ENCODE data around the gene THYN1. TPM values are rescaled to one million over a fixed set of nuclear protein-coding genes. Genes with fewer than 3 reads are reported as not detected.

The THYN1 gene
- polyA plus RNA-seq, 3 donors: 81.3 to 91.4 (median 82.2) TPM

- DNase-seq (ENCODE audit: low read depth in 3 of 3, low spot score in 2 of 3): no peak
Measured at GRCh38 chr11:134252346-134253187, 585 bp downstream of the THYN1 start.

DNA sequence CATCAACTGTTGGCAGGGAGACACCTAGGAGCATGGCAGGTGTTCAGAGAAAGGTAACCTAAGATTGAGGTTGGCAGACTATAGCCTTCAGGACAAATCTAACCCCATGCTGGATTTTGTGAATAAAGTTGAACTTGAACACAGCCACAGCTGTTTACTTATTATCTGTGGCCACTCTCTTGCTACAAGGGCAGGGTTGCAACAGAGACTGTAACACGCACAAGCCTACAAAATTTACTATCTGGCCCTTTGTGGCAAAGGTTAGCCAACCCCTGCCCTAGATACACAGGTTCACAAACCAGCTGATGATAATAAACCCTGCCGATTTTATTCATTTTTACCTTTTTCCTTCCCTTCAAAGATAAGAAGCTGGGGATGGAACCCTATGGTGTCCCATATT lies 2.5 kb downstream of the THYN1 start:
- DNase-seq (ENCODE audit: low read depth in 3 of 3, low spot score in 2 of 3): no peak

DNA sequence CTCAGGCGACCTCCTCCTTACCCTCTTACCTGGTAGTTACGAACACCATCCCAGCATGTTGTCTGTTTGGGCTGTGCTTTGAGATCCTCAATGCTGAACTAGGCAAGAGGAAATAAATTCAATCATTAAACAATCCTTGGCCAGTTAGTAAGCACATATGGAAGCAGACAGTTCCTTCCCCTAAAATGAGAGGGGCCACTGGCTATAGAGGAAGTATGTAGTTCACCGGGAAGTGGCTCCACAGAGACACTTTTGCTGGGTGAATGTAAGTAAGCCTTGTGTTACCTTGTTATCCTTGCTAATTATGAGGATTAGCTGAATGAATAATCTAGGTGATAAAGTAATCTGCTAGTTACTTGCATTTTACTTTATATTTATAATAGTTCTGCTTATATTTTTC lies 2.9 kb downstream of the THYN1 start:
- DNase-seq (ENCODE audit: low read depth in 3 of 3, low spot score in 2 of 3): no peak

DNA sequence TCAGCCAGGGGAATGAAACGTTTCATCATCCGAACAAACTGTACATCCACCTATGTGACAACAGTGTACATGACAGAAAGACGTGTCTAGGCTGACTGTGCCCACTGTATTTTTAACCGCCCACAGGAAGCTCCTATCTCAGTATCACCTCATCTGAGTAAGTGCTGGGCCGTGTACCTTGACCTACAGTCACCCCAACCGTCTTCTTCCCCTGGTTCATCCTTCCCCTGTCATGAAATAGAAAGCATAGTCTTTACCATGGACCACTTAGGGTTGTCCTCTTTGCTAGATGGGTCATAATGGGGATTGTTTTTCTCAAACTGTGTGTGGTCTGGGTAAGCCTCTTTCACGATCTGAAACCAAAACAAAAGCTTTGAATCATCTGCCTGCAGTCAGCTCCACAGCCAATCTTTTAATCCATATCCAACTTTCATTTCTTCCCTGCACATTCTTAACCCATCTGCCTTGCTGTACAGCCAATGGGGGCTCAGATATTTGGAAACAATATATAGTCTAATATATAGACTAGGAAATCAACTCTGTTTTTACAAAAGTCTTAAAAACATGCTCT lies 4.2 kb downstream of the THYN1 start:
- DNase-seq (ENCODE audit: low read depth in 3 of 3, low spot score in 2 of 3): no peak

DNA sequence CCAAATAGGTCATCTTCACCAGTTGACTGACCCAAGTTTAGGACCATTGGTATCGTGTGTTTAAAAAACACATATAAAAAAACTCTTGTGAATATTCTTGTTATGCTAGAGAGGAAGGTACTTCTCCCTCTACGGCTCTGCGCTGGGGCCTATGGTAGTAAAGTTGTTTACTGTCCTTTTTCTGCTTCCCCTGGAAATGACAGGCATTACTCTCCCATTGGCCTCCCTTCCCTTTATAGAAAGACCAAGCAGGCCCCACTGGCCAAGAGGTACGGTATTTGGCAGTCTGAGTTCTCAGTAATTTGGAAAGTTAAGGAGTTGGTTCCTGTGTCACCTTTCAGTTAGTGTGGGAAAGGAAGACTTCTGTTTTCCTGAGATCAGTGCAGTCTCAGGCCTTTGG lies 6.5 kb downstream of the THYN1 start:
- no peak for DNase-seq (ENCODE audit: low read depth in 3 of 3, low spot score in 2 of 3)

DNA sequence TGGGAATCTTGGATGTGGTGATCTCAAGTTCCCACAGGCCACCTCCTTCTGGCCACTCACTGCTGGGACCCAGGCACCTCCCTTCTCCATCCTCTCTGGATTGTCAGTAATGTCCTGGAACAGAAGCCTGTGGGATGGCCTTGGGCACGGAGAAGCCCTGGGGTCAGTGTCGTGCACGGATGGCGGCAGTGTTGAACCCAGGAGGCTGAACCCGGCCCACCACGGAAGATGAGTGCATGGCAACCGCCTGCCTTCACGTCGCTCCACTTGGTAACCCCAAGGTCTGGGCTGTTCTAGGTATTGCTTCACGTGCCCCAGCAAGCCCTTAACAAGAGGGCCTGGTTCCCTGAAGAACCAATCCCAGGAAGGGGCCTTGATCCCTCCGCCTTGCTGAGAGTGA lies 7.1 kb downstream of the THYN1 start:
- DNase-seq (ENCODE audit: low read depth in 3 of 3, low spot score in 2 of 3): no peak

- no peak for DNase-seq (ENCODE audit: low read depth in 3 of 3, low spot score in 2 of 3)
Measured at GRCh38 chr11:134245434-134245833, 7.7 kb downstream of the THYN1 start.

DNA sequence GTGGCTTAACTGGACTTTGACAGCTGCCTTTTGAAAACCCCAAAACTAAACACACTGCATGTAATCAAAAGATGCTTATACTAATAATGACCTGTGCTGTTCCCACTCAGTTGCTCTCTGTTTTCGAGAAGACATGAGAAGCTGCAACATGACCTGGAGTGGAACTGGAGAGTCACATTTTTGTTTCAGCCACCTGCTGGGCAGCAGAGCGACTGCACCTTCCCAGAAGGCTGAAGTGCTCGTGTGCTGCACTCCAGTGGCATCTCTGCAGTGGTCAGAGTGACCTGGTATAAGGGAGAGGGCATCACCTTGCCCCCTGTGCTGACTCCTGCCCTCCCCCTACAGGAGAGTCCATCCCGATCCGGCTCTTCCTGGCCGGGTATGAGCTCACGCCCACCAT lies 8.6 kb downstream of the THYN1 start:
- DNase-seq (ENCODE audit: low read depth in 3 of 3, low spot score in 2 of 3): no peak

- DNase-seq (ENCODE audit: low read depth in 3 of 3, low spot score in 2 of 3): no peak
Measured at GRCh38 chr11:134243913-134244312, 9.2 kb downstream of the THYN1 start.

DNA sequence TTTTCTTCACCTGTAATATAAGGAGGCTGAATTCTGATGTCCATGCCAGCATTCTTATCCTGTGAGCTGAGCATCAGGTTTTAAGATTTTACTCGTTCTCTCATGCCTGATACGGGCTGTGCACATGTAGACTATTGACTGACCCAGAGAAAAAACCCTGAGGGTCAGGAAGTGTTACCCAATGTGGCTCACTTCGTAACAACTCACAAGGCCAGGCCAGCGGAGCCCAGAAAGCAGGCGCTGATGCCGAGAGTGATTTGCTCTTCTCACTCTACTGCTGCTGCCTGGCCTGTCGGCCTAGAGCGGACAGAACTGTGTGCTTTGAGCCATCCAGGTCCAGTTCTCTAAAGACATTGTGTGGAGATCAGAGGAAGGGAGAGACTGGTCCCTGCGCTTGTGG lies 10.8 kb downstream of the THYN1 start:
- no peak for DNase-seq (ENCODE audit: low read depth in 3 of 3, low spot score in 2 of 3)

DNA sequence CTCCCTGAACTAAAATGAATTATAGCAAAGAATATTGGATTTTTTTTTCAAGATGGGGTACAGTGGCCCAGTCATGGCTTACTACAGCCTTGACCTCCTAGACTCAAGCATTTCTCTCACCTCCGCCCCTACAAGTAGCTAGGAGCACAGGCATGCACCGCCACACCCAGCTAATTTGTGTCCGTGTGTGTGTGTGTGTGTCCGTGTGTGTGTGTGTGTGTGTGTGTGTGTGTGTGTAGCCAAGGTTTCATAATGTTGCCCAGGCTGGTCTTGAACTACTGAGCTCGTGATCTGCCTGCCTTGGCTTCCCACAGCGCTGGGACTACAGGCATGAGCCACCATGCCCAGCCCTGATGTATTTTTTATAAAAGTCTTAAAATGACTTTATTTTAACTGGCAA lies 12.6 kb downstream of the THYN1 start:
- no peak for DNase-seq (ENCODE audit: low read depth in 3 of 3, low spot score in 2 of 3)

DNA sequence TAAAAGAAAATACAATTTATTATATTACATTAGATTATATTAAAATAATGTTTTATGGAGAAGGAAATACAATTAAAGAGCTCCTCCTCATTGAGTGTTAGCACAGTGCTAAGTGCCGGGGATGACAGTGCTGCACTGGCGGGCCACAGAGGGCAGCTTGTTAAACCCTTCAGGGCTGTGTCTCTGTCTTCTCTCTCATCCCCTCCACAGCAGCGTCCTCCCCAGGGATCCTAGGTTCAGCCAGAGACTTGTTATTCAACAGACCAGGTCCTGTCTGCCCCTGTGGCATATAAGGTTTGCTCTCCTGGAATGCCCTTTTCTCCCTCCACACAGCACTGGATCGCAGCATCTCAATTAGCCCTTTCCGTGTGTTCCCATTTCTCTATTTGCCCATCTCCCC lies 14.2 kb downstream of the THYN1 start:
- no peak for DNase-seq (ENCODE audit: low read depth in 3 of 3, low spot score in 2 of 3)

DNA sequence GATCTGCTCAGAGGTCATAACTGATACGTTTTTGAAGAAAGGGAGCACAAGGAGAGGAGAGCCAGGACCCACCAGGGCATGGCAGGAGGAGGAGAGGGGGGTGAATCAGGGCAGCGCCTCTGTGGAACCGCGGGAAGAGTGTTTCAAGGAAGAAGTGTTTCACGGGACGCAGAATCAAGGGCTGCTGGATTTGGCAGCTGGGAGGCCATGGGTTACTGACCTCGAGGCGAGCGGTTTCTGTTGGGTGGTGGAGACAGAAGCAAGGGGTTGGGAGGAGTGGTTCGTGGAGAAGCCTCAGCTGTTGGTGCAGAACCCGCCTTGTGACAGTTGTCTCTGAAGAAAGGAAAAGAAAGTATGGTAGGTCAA lies 15.6 kb downstream of the THYN1 start:
- DNase-seq (ENCODE audit: low read depth in 3 of 3, low spot score in 2 of 3): no peak

GRCh38 chr11:134236834-134237556 lies 16.2 kb downstream of the THYN1 start:
- DNase-seq (ENCODE audit: low read depth in 3 of 3, low spot score in 2 of 3): no peak

GRCh38 chr11:134235399-134235798 lies 17.8 kb downstream of the THYN1 start:
- DNase-seq (ENCODE audit: low read depth in 3 of 3, low spot score in 2 of 3): no peak

DNA sequence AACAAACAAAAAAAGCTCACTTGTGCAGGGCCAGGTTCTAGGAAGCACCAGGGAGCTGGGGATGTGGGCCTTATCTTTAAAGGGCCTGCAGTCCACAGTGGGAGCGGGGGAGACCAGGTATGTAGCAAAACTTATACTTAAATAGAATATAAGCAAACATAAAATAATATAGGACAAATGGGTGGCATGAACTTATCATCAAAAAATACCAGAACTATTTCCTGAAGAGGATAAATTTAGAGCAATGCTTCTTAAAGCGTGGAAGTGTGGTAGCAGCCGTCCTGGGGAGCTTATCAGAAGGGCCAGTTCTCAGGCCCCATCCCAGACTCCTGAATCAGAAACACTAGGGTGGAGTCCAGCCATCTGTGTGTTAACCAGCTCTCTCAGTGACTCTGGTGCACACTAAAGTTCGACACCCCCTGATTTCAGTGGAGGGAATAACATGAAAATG lies 19.4 kb downstream of the THYN1 start:
- no peak for DNase-seq (ENCODE audit: low read depth in 3 of 3, low spot score in 2 of 3)

GRCh38 chr11:134231958-134232659 lies 21.0 kb downstream of the THYN1 start:
- DNase-seq (ENCODE audit: low read depth in 3 of 3, low spot score in 2 of 3): no peak

GRCh38 chr11:134230339-134230738 lies 22.8 kb downstream of the THYN1 start:
- no peak for DNase-seq (ENCODE audit: low read depth in 3 of 3, low spot score in 2 of 3)

GRCh38 chr11:134229126-134229790 lies 23.9 kb downstream of the THYN1 start:
- no peak for DNase-seq (ENCODE audit: low read depth in 3 of 3, low spot score in 2 of 3)

DNA sequence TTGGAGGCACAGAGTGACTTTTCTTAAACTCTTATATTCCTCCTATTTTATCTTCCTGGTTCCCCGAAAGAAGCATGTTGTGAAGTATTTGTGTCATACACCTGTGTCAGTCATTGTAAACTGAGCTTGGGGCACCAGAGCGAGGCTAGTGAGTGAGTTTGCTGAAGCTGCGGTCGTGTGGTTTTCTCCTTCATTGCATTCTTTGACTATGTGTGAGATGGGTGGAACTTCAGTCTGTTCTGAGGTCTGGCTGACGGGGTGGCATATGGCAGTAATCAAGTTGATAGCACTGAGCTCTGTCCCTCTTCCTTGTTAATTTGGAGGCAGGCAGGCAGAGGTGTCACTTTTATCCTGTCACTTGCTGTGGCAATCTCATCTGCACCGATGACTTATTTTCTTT lies 24.5 kb downstream of the THYN1 start:
- no peak for DNase-seq (ENCODE audit: low read depth in 3 of 3, low spot score in 2 of 3)
